LoVo (cell line): ENCODE results near the gene LAG3.
A peak's percentile ranks its signal among the peaks of the same experiment; 100 is the strongest.
"Not testable (repeated sequence)": the region's sequence is repeated elsewhere in the genome, so short reads cannot be mapped to it uniquely, and the experiment has no call there.

Experiments used
- DNase-seq: peaks from one replicate; pipeline ENCODE4 v3.0.0-alpha.2; 2016; ENCODE audit warnings: low spot score

LAG3 gene

GRCh38 chr12:6772331-6772695 lies at the start of gene LAG3:
Gene LAG3, plus strand, starts transcription at chr12:6772520. Its CDS starts 333 bp downstream, at chr12:6772853.
- DNase-seq: no peak

- no peak for DNase-seq
Measured at GRCh38 chr12:6722863-6723262, 49.5 kb upstream of the LAG3 start.

- peak; percentile 100 for DNase-seq
Measured at GRCh38 chr12:6723607-6724408, 48.5 kb upstream of the LAG3 start, which contains the start of gene COPS7A. Gene COPS7A, plus strand, starts transcription at chr12:6724046. Its CDS starts 611 bp downstream, at chr12:6724657.

- peak; percentile 21 for DNase-seq
Measured at GRCh38 chr12:6724409-6724797, 47.9 kb upstream of the LAG3 start.

- DNase-seq: no peak
Measured at GRCh38 chr12:6725350-6725749, 47.0 kb upstream of the LAG3 start.

- DNase-seq: no peak
Measured at GRCh38 chr12:6729186-6729585, 43.1 kb upstream of the LAG3 start.

GRCh38 chr12:6730169-6730568 lies 42.2 kb upstream of the LAG3 start:
- no peak for DNase-seq

GRCh38 chr12:6734506-6735387 lies 37.6 kb upstream of the LAG3 start:
- DNase-seq: no peak

GRCh38 chr12:6735448-6736191 lies 36.7 kb upstream of the LAG3 start:
- DNase-seq: peak; percentile 60

- DNase-seq: no peak
Measured at GRCh38 chr12:6736754-6737153, 35.6 kb upstream of the LAG3 start.

GRCh38 chr12:6742080-6742479 lies 30.2 kb upstream of the LAG3 start:
- not testable (repeated sequence) for DNase-seq

- DNase-seq: no peak
Measured at GRCh38 chr12:6742834-6743233, 29.5 kb upstream of the LAG3 start.

GRCh38 chr12:6743300-6743699 lies 29.0 kb upstream of the LAG3 start:
- not testable (repeated sequence) for DNase-seq

GRCh38 chr12:6745741-6746525 lies 26.4 kb upstream of the LAG3 start:
- DNase-seq: no peak

- no peak for DNase-seq
Measured at GRCh38 chr12:6747216-6747615, 25.1 kb upstream of the LAG3 start.

GRCh38 chr12:6748761-6749160 lies 23.6 kb upstream of the LAG3 start:
- DNase-seq: no peak

- no peak for DNase-seq
Measured at GRCh38 chr12:6750506-6750905, 21.8 kb upstream of the LAG3 start.

GRCh38 chr12:6751767-6752166 lies 20.6 kb upstream of the LAG3 start:
- no peak for DNase-seq

GRCh38 chr12:6752167-6752920 lies 20.0 kb upstream of the LAG3 start:
- DNase-seq: no peak

- DNase-seq: peak; percentile 100
Measured at GRCh38 chr12:6752921-6753771, 19.2 kb upstream of the LAG3 start, which contains the start of gene MLF2. Gene MLF2, minus strand, starts transcription at chr12:6753141. Its CDS starts 807 bp downstream, at chr12:6752334.
